Measurements from ENCODE around the gene MED29. TPM values are rescaled to one million over a fixed set of nuclear protein-coding genes. Genes with fewer than 3 reads are reported as not detected.
A peak's percentile ranks its signal among the peaks of the same experiment; 100 is the strongest.

MED29 gene
- total RNA-seq, 1 experiment from 2014 or later = 42.9 TPM

- TF ChIP-seq ZNF512 (CRISPR knock-in tag; IDR thresholded peaks at IDR 0.05; ENCODE audit: borderline replicate concordance) (no peak), ERG (CRISPR knock-in tag; IDR thresholded peaks at IDR 0.05) (no peak), ELF4 (CRISPR knock-in tag; IDR thresholded peaks at IDR 0.05; ENCODE audit: low read depth) (no peak), E2F4 (CRISPR knock-in tag; IDR thresholded peaks at IDR 0.05; ENCODE audit: borderline replicate concordance, low read depth) (no peak), ZNF317 (CRISPR knock-in tag; IDR thresholded peaks at IDR 0.05; ENCODE audit: borderline replicate concordance, low read depth) (no peak), JAZF1 (CRISPR knock-in tag; IDR thresholded peaks at IDR 0.05) (no peak), NR3C1 (CRISPR knock-in tag; conservative IDR thresholded peaks at IDR 0.05; ENCODE audit: low read depth) (no peak), ZSCAN18 (CRISPR knock-in tag; IDR thresholded peaks at IDR 0.05) (no peak)
Observed at GRCh38 chr19:39448271-39448670, 57.1 kb downstream of the MED29 start (continued).

GRCh38 chr19:39449116-39449797 is 58.1 kb downstream of the MED29 start:
- H3K4me1 Mint-ChIP-seq = peaks cover 19% of the 10 kb centered on the region
- peak overlapping the region; percentile 91 for H3K27ac Mint-ChIP-seq
- no peak overlapping the region for H3K4me3 Mint-ChIP-seq
- H3K27me3 Mint-ChIP-seq (ENCODE audit: low read depth) = no peaks in the 10 kb centered on the region
- TF ChIP-seq STAT6 (CRISPR knock-in tag; conservative IDR thresholded peaks at IDR 0.05; ENCODE audit: low read depth) = no peak
- no peak for TF ChIP-seq EMX1 (CRISPR knock-in tag; IDR thresholded peaks at IDR 0.05)
- TF ChIP-seq JAZF1 (CRISPR knock-in tag; IDR thresholded peaks at IDR 0.05) = no peak
- no peak for TF ChIP-seq OVOL2 (CRISPR knock-in tag; IDR thresholded peaks at IDR 0.05; ENCODE audit: borderline replicate concordance)
- no peak for TF ChIP-seq ZNF416 (CRISPR knock-in tag; IDR thresholded peaks at IDR 0.05)
- no peak for TF ChIP-seq ZNF138 (CRISPR knock-in tag; conservative IDR thresholded peaks at IDR 0.05)
- no peak for TF ChIP-seq CDX4 (CRISPR knock-in tag; IDR thresholded peaks at IDR 0.05; ENCODE audit: borderline replicate concordance)
- TF ChIP-seq ESRRA (CRISPR knock-in tag; IDR thresholded peaks at IDR 0.05; ENCODE audit: borderline replicate concordance) = no peak
- TF ChIP-seq NR3C1 (CRISPR knock-in tag; conservative IDR thresholded peaks at IDR 0.05; ENCODE audit: low read depth) = no peak
- CTCF ChIA-PET = interaction anchor here (1.4 kb wide), 1 partner anchor 25 kb away, joined by 4 read pairs; no protein-coding TSS in a partner anchor
- no peaks in the 10 kb centered on the region for H3K9me3 Mint-ChIP-seq
- POLR2A ChIA-PET = interaction anchor here (0.6 kb wide), 1 partner anchor 14 kb away, joined by 3 read pairs; no protein-coding TSS in a partner anchor
- ATAC-seq (no peak), DNase-seq (ENCODE audit: low spot score) (no peak)
- H3K36me3 Mint-ChIP-seq = peaks cover 57% of the 10 kb centered on the region

Small RNA genes lying within 50 kb of the gene (microRNA-seq; reads per million reads assigned to microRNA genes)
- gene MIR4530 (ENCODE audit: borderline number of aligned reads) = not detected

Other genes starting within 250 kb of the MED29 start
- gene NCCRP1, start 194.4 kb upstream of the MED29 start, total RNA-seq (2021) = 2.0 to 2.5 TPM (median 2.2 TPM) in 3 replicates
- 0.37 to 1.1 TPM (median 0.77 TPM) in 3 replicates for gene SYCN, start 187.1 kb upstream of the MED29 start, total RNA-seq (2021)
- not detected in 3 replicates for gene IFNL3, start 146.4 kb upstream of the MED29 start, total RNA-seq (2021)
- gene IFNL4, start 142.5 kb upstream of the MED29 start, total RNA-seq (2021) = not detected in 3 replicates
- gene IFNL2, start 123.0 kb upstream of the MED29 start, total RNA-seq (2021) = not detected in 3 replicates
- gene IFNL1, start 95.0 kb upstream of the MED29 start, total RNA-seq (2021) = not detected in 3 replicates
- 7.1 to 8.5 TPM (median 8.1 TPM) in 3 replicates for gene LRFN1, start 70.5 kb upstream of the MED29 start, total RNA-seq (2021)
- gene GMFG, start 55.3 kb upstream of the MED29 start, total RNA-seq (2021) = 0.96 to 1.8 TPM (median 1.4 TPM) in 3 replicates
- gene SAMD4B, start 49.0 kb upstream of the MED29 start, total RNA-seq (2021) = 148 to 164 TPM (median 150 TPM) in 3 replicates
- gene PAF1, start 272 bp upstream of the MED29 start, total RNA-seq (2021) = 27.8 to 34.4 TPM (median 29.4 TPM) in 3 replicates
- gene ZFP36, start 15.5 kb downstream of the MED29 start, total RNA-seq (2021) = 17.3 to 22.2 TPM (median 18.4 TPM) in 3 replicates
- 62.3 to 72.0 TPM (median 63.6 TPM) in 3 replicates for gene PLEKHG2, start 21.3 kb downstream of the MED29 start, total RNA-seq (2021)
- gene RPS16, start 44.6 kb downstream of the MED29 start, total RNA-seq (2021) = 2,962 to 3,158 TPM (median 2,999 TPM) in 3 replicates
- 109 to 135 TPM (median 110 TPM) in 3 replicates for gene SUPT5H, start 54.2 kb downstream of the MED29 start, total RNA-seq (2021)
- 136 to 154 TPM (median 137 TPM) in 3 replicates for gene TIMM50, start 89.5 kb downstream of the MED29 start, total RNA-seq (2021)
- 16.4 to 23.9 TPM (median 21.6 TPM) in 3 replicates for gene DLL3, start 107.6 kb downstream of the MED29 start, total RNA-seq (2021)
- 12.6 to 15.4 TPM (median 15.1 TPM) in 3 replicates for gene SELENOV, start 123.8 kb downstream of the MED29 start, total RNA-seq (2021)
- gene EID2B, start 141.5 kb downstream of the MED29 start, total RNA-seq (2021) = 2.7 to 3.6 TPM (median 2.7 TPM) in 3 replicates
- gene EID2, start 148.8 kb downstream of the MED29 start, total RNA-seq (2021) = 21.5 to 24.0 TPM (median 23.7 TPM) in 3 replicates
- gene LGALS13, start 211.1 kb downstream of the MED29 start, total RNA-seq (2021) = not detected in 3 replicates

Measured in WTC11 (cell line).